Peyer's patch (tissue), 4 donors: ENCODE measurements around the gene MARCHF10. TPM values are rescaled to one million over a fixed set of nuclear protein-coding genes. Genes with fewer than 3 reads are reported as not detected.

ENCODE experiments used
- DNase-seq, 3 donors: peaks; one replicate each; pipeline ENCODE4 v3.0.0-alpha.2; 2017 to 2019
- H3K27ac ChIP-seq, 4 donors: fragments of 200-600 bp; sonication (generic); one replicate each; pipeline ENCODE4 v1.5.1; 2016 to 2019
- H3K27me3 ChIP-seq, 2 donors: fragments of 200-600 bp; sonication (generic); one replicate each; pipeline ENCODE4 v1.5.1; 2019
- H3K36me3 ChIP-seq, 3 donors: fragments of 200-600 bp; sonication (generic); one replicate each; pipeline ENCODE4 v1.5.1; 2016 to 2019
- H3K4me1 ChIP-seq, 4 donors: fragments of 200-600 bp; sonication (generic); one replicate each; pipeline ENCODE4 v1.5.1; 2016 to 2019
- H3K4me3 ChIP-seq, 4 donors: fragments of 200-600 bp; sonication (generic); 1 replicate in 3 of 4; 2 replicates in 1 of 4; pipeline ENCODE4 v1.5.1; 2016 to 2019; ENCODE audit warnings: mild to moderate bottlenecking in 1 of 4
- H3K9me3 ChIP-seq, 4 donors: fragments of 200-600 bp; sonication (generic); one replicate each; pipeline ENCODE4 v1.5.1; 2016 to 2019; ENCODE audit warnings: mild to moderate bottlenecking in 1 of 4
- CTCF ChIP-seq, 6 experiments: fragments of 450-650 bp in 4 of 6; fragments of 200-600 bp in 2 of 6; sonication (generic) in 1 of 6; IDR thresholded peaks; one replicate each; pipeline ENCODE4 v1.5.1; 2017 to 2019; ENCODE audit warnings: antibody characterized with exemption in 6 of 6, mild to moderate bottlenecking in 3 of 6, moderate library complexity in 1 of 6
- POLR2A ChIP-seq, 2 donors: fragments of 450-650 bp; IDR thresholded peaks; one replicate each; pipeline ENCODE4 v1.5.1; 2017; ENCODE audit warnings: antibody characterized with exemption in 2 of 2, mild to moderate bottlenecking in 2 of 2, moderate library complexity in 2 of 2
- total RNA-seq, 4 donors: library from RNA; depleted of rRNA; stranded (reverse); fragments of >200 nt; gene quantifications; one replicate each; pipeline ENCODE4 v1.1.0, GENCODE V29; 2016

MARCHF10 gene
- total RNA-seq, 4 donors from 2014 or later, result not detected

GRCh38 chr17:62680541-62681052, 127.5 kb downstream of the MARCHF10 start:
- Histone ChIP-seq H3K27me3 (no peaks in the 10 kb centered on the region), H3K27ac (no peak overlapping the region), H3K9me3 (no peaks in the 10 kb centered on the region), H3K4me3 (no peak overlapping the region), H3K4me1 (no peaks in the 10 kb centered on the region), H3K36me3 (no peaks in the 10 kb centered on the region)
- TF ChIP-seq POLR2A (IDR thresholded peaks at IDR 0.05), result no peak
- TF ChIP-seq CTCF (IDR thresholded peaks at IDR 0.05), result no peak
- DNase-seq, result peak in 1 of 3 donors; percentile 48

- no peak for DNase-seq
- Histone ChIP-seq H3K4me1 (no peaks in the 10 kb centered on the region), H3K36me3 (no peaks in the 10 kb centered on the region), H3K9me3 (no peaks in the 10 kb centered on the region), H3K27me3 (no peaks in the 10 kb centered on the region), H3K27ac (no peak overlapping the region), H3K4me3 (no peak overlapping the region)
- no peak for TF ChIP-seq POLR2A (IDR thresholded peaks at IDR 0.05)
- no peak for TF ChIP-seq CTCF (IDR thresholded peaks at IDR 0.05)
These were observed 128.2 kb downstream of the MARCHF10 start for GRCh38 chr17:62679866-62680377.

GRCh38 chr17:62678214-62678919, 129.7 kb downstream of the MARCHF10 start:
- TF ChIP-seq CTCF (IDR thresholded peaks at IDR 0.05) (no peak), POLR2A (IDR thresholded peaks at IDR 0.05) (no peak)
- Histone ChIP-seq H3K27ac (no peak overlapping the region), H3K9me3 (no peaks in the 10 kb centered on the region), H3K27me3 (no peaks in the 10 kb centered on the region), H3K4me3 (no peak overlapping the region), H3K4me1 (no peaks in the 10 kb centered on the region), H3K36me3 (no peaks in the 10 kb centered on the region)
- DNase-seq, result no peak

- H3K4me1 ChIP-seq, result no peaks in the 10 kb centered on the region
- no peaks in the 10 kb centered on the region for H3K36me3 ChIP-seq
- no peak for DNase-seq
- H3K27me3 ChIP-seq, result no peaks in the 10 kb centered on the region
- no peaks in the 10 kb centered on the region for H3K9me3 ChIP-seq
- no peak overlapping the region for H3K4me3 ChIP-seq
- TF ChIP-seq CTCF (IDR thresholded peaks at IDR 0.05), result no peak
- TF ChIP-seq POLR2A (IDR thresholded peaks at IDR 0.05), result no peak
- no peak overlapping the region for H3K27ac ChIP-seq
These were observed 131.0 kb downstream of the MARCHF10 start for GRCh38 chr17:62676952-62677596.

GRCh38 chr17:62676231-62676943, 131.7 kb downstream of the MARCHF10 start:
- TF ChIP-seq CTCF (IDR thresholded peaks at IDR 0.05) (no peak), POLR2A (IDR thresholded peaks at IDR 0.05) (no peak)
- Histone ChIP-seq H3K4me1 (no peaks in the 10 kb centered on the region), H3K27me3 (no peaks in the 10 kb centered on the region), H3K9me3 (no peaks in the 10 kb centered on the region), H3K27ac (no peak overlapping the region), H3K4me3 (no peak overlapping the region), H3K36me3 (no peaks in the 10 kb centered on the region)
- DNase-seq, result no peak
